ENCODE results near the gene IGF2BP3.

DNA sequence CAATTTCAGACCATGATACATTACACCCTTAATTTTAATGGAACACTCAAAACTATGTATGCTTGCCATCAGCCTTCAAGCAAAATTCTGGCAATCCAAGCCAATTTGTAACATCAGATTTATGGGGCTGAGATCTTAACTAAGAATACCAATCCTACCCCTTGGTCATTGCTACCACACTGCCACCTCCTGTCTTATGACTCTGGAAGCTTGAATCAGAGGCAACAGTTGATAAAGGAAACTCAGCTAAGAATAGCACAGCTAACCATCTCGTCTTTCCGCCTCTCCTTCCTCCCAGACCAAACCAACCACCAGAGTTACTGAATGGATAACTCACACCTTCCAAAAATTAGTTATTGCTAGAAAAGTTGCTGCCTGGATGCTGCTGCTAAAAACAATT, 7.4 kb downstream of the IGF2BP3 start:
- TF ChIP-seq POLR2A (IDR thresholded peaks at IDR 0.05) = no peak
- TF ChIP-seq, protein P1, sequence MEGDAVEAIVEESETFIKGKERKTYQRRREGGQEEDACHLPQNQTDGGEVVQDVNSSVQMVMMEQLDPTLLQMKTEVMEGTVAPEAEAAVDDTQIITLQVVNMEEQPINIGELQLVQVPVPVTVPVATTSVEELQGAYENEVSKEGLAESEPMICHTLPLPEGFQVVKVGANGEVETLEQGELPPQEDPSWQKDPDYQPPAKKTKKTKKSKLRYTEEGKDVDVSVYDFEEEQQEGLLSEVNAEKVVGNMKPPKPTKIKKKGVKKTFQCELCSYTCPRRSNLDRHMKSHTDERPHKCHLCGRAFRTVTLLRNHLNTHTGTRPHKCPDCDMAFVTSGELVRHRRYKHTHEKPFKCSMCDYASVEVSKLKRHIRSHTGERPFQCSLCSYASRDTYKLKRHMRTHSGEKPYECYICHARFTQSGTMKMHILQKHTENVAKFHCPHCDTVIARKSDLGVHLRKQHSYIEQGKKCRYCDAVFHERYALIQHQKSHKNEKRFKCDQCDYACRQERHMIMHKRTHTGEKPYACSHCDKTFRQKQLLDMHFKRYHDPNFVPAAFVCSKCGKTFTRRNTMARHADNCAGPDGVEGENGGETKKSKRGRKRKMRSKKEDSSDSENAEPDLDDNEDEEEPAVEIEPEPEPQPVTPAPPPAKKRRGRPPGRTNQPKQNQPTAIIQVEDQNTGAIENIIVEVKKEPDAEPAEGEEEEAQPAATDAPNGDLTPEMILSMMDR (IDR thresholded peaks at IDR 0.05) = no peak
